ENCODE data around the gene MRPL48. TPM values are rescaled to one million over a fixed set of nuclear protein-coding genes. Genes with fewer than 3 reads are reported as not detected.

MRPL48 gene
- total RNA-seq, result 10 to 100 TPM in 2 of 3 donors, 1 to 10 TPM in 1; 6.9 to 28.2 (median 15.7) TPM

DNA sequence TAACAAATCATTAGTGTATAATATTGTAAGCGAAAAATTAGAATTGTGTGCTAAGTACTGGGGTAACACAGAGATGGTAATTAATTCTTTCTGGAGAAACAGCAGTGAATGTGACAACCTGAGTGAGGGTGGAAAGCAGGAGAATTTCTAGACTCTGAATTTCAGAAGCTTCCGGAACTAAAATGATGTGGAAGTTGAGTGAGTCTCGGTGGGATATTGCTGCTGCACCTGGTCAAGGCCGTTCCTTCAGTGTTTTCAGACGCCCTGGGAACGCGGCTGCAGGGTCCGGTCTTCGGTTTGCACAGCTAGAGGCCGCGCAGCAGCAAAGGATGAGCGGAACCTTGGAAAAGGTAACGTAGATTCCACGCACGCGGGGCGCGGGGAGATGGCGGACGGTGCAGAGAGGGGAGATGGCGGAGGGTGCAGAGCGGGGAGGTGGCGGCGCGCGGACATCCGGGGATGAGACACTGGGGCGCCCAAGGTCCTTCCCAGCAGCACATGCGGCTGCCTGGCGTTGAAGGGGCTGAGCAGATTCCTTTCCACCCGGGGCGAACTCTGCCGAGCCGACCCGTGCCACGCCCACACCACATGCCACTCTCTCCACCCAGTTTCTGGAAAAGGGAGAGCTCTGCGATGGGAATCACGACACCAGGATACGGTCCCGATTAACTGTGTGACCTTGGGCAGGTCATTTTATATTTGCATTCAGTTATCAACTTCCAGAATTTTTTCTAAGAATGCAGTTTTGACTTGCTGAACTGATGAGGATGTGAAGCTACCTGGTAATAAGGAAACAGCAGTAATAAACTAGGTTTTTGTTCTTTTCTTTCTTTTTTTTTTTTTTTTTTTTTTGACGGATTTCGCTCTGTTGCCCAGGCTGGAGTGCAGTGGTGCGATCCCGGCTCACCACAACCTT lies at the start of gene MRPL48:
Gene MRPL48 (plus strand): TSS at position 232 of the 916 bp plus-strand sequence. CDS start 98 bp downstream, at position 330.
- intact Hi-C loops (cut with DNase I; ENCODE audit: low total_unique reads), result no loop called here
- Histone ChIP-seq H3K9me3 (no peaks in the 10 kb centered on the region), H3K27ac (peak within 1 kb of the TSS; percentile 63 to 90), H3K27me3 (no peaks in the 10 kb centered on the region), H3K4me3 (peak within 1 kb of the TSS; percentile 63 to 92 (median 68)), H3K4me1 (peaks cover 0 to 6% of the 10 kb centered on the region in 2 donors), H3K36me3 (no peaks in the 10 kb centered on the region)
- peak; percentile 77 to 88 for DNase-seq (ENCODE audit: low spot score in 2 of 2)
- TF ChIP-seq POLR2AphosphoS5 (IDR thresholded peaks at IDR 0.05) (peak; percentile 71 to 93 (median 82)), POLR2A (IDR thresholded peaks at IDR 0.05) (no peak)

DNA sequence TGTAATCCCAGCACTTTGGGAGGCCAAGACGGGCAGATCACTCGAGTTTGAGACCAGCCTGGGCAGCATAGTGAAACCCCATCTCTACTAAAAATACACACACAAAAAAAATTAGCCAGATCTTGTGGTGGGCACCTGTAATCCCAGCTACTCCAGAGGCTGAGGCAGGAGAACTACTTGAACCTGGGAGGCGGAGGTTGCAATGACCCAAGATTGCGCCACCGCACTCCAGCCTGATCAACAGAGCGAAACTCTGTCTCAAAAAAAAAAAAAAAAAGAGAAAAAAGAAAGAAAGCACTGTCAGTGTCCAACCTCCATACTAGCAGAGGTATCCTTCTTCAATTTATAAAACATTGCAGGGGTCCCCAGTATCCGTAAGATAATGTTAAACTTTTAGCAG lies 44.6 kb upstream of the MRPL48 start:
- no peak for TF ChIP-seq POLR2AphosphoS5 (IDR thresholded peaks at IDR 0.05)
- no peak for TF ChIP-seq POLR2A (IDR thresholded peaks at IDR 0.05)
- no peak for TF ChIP-seq CTCF (IDR thresholded peaks at IDR 0.05)
- Histone ChIP-seq H3K9me3 (no peaks in the 10 kb centered on the region), H3K4me3 (no peak overlapping the region), H3K36me3 (no peaks in the 10 kb centered on the region), H3K4me1 (no peaks in the 10 kb centered on the region), H3K27ac (no peak overlapping the region), H3K27me3 (no peaks in the 10 kb centered on the region)
- intact Hi-C loops (cut with DNase I; ENCODE audit: low total_unique reads), result loop anchor here (5.0 kb wide), 1 partner anchor 434 kb away; no protein-coding TSS in a partner anchor
- no peak for DNase-seq (ENCODE audit: low spot score in 2 of 2)

- TF ChIP-seq POLR2AphosphoS5 (IDR thresholded peaks at IDR 0.05), result no peak
- TF ChIP-seq CTCF (IDR thresholded peaks at IDR 0.05), result no peak
- no peak for TF ChIP-seq POLR2A (IDR thresholded peaks at IDR 0.05)
- Histone ChIP-seq H3K9me3 (no peaks in the 10 kb centered on the region), H3K27ac (no peak overlapping the region), H3K36me3 (no peaks in the 10 kb centered on the region), H3K4me3 (no peak overlapping the region), H3K27me3 (no peaks in the 10 kb centered on the region), H3K4me1 (no peaks in the 10 kb centered on the region)
- no peak for DNase-seq (ENCODE audit: low spot score in 2 of 2)
- intact Hi-C loops (cut with DNase I; ENCODE audit: low total_unique reads), result no loop called here
Measured at GRCh38 chr11:73746701-73747100, 41.0 kb upstream of the MRPL48 start.

- H3K27me3 ChIP-seq, result no peaks in the 10 kb centered on the region
- no peaks in the 10 kb centered on the region for H3K36me3 ChIP-seq
- H3K4me3 ChIP-seq, result no peak overlapping the region
- TF ChIP-seq CTCF (IDR thresholded peaks at IDR 0.05) (no peak), POLR2AphosphoS5 (IDR thresholded peaks at IDR 0.05) (no peak), POLR2A (IDR thresholded peaks at IDR 0.05) (no peak)
- intact Hi-C loops (cut with DNase I; ENCODE audit: low total_unique reads), result no loop called here
- H3K9me3 ChIP-seq, result no peaks in the 10 kb centered on the region
- H3K4me1 ChIP-seq, result no peaks in the 10 kb centered on the region
- no peak overlapping the region for H3K27ac ChIP-seq
- no peak for DNase-seq (ENCODE audit: low spot score in 2 of 2)
Measured at GRCh38 chr11:73747762-73748161, 39.9 kb upstream of the MRPL48 start.

DNA sequence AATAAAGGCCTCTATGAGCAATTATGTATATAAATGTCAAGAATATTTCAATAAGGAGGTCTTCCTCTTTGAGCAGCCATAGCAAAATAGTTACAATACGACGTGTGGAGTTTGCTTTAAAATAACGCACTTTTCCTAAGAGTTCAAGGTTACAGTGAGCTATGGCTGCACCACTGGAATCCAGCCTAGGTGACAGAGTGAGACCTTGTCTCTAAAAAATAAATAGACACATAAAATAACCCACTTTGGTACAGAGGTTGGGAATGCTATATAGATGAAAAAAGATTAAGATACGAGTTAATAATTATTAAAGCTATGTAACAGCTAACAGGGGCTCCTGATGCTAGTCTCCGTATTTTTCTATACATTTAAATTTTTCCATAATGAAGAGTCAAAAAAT lies 39.4 kb upstream of the MRPL48 start:
- intact Hi-C loops (cut with DNase I; ENCODE audit: low total_unique reads), result no loop called here
- Histone ChIP-seq H3K27ac (no peak overlapping the region), H3K9me3 (no peaks in the 10 kb centered on the region), H3K36me3 (no peaks in the 10 kb centered on the region), H3K27me3 (no peaks in the 10 kb centered on the region), H3K4me1 (no peaks in the 10 kb centered on the region), H3K4me3 (no peak overlapping the region)
- TF ChIP-seq CTCF (IDR thresholded peaks at IDR 0.05), result no peak
- no peak for TF ChIP-seq POLR2A (IDR thresholded peaks at IDR 0.05)
- TF ChIP-seq POLR2AphosphoS5 (IDR thresholded peaks at IDR 0.05), result no peak
- no peak for DNase-seq (ENCODE audit: low spot score in 2 of 2)
